ENCODE data around the gene PPTC7.
"Not testable (repeated sequence)": the region's sequence is repeated elsewhere in the genome, so short reads cannot be mapped to it uniquely, and the experiment has no call there.

Gene PPTC7

GRCh38 chr12:110540048-110540447 is 43.1 kb downstream of the PPTC7 start:
- no peak overlapping the region for H3K27ac Mint-ChIP-seq

GRCh38 chr12:110538869-110539622 is 44.1 kb downstream of the PPTC7 start:
- Mint-ChIP-seq H3K36me3 (ENCODE audit: low read depth) (peaks cover 46% of the 10 kb centered on the region), H3K27ac (no peak overlapping the region), H3K27me3 (ENCODE audit: low read depth) (no peaks in the 10 kb centered on the region), H3K9me3 (no peaks in the 10 kb centered on the region), H3K4me3 (no peak overlapping the region), H3K4me1 (ENCODE audit: low read depth) (peaks cover 31% of the 10 kb centered on the region)

More at GRCh38 chr12:110540048-110540447, 43.1 kb downstream of the PPTC7 start:
- Mint-ChIP-seq H3K9me3 (no peaks in the 10 kb centered on the region), H3K4me1 (ENCODE audit: low read depth) (peaks cover 25% of the 10 kb centered on the region), H3K27me3 (ENCODE audit: low read depth) (no peaks in the 10 kb centered on the region), H3K36me3 (ENCODE audit: low read depth) (peaks cover 40% of the 10 kb centered on the region), H3K4me3 (no peak overlapping the region)

- Mint-ChIP-seq H3K36me3 (ENCODE audit: low read depth) (peaks cover 43% of the 10 kb centered on the region), H3K27me3 (ENCODE audit: low read depth) (no peaks in the 10 kb centered on the region), H3K27ac (no peak overlapping the region), H3K4me1 (ENCODE audit: low read depth) (peaks cover 25% of the 10 kb centered on the region), H3K4me3 (no peak overlapping the region), H3K9me3 (no peaks in the 10 kb centered on the region)
Observed at GRCh38 chr12:110537605-110538409, 45.3 kb downstream of the PPTC7 start.

DNA sequence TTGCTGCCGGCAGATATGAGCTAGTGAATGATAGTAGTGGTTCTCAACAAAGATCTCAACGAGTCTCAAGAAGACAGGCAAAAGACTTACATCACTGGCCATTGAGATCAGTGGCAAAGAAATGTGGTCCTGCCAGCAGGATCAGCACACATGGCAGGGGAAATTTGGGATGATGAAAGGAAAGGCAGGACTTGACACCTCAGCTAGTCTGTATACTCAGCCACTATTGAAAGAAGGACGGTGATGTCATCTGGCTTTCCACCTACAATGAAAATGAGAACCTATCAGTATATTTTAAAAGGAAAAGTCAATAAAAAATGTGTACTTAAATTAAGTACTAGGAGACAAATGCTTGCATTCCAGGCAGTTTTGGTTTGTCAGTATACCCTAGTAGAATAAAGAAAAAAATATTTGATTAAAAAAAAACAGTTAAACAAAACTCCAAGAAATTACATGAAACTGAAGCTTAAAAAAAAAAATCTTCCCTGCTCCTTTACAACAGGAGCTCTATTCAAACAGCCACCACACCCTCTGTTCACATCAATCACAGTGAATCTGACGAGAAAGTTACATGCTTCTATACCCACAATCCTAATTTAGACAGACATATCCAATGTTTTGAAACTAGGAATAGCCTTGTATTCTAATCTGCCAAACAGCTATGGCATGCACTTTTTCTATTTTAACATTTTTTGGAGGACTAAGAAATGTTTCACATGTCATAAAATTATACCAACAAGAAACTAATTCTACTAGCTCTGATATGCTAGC is 46.1 kb downstream of the PPTC7 start:
- Mint-ChIP-seq H3K27me3 (ENCODE audit: low read depth) (no peaks in the 10 kb centered on the region), H3K27ac (no peak overlapping the region), H3K4me3 (no peak overlapping the region), H3K36me3 (ENCODE audit: low read depth) (peaks cover 41% of the 10 kb centered on the region), H3K4me1 (ENCODE audit: low read depth) (peaks cover 21% of the 10 kb centered on the region), H3K9me3 (no peaks in the 10 kb centered on the region)

DNA sequence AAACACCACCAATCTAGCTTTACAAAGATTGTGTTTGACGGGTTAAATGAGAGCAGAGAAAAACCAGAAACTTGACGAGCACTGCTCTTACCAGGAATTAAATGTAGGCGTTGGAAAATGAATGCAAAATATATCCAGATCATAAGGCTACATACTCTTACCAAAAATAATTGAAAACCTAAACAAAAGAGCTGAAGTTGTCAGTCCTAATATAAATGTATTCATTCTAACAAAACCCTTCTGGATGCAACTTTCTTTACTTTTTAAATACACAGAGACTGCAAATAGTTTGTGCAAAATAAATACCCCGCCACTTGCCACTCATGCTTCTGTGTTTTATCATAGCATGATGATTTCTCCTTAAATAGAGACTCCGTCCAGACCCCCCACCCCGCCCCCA is 48.3 kb downstream of the PPTC7 start:
- Mint-ChIP-seq H3K27ac (no peak overlapping the region), H3K4me3 (no peak overlapping the region), H3K36me3 (ENCODE audit: low read depth) (peaks cover 51% of the 10 kb centered on the region), H3K9me3 (no peaks in the 10 kb centered on the region), H3K27me3 (ENCODE audit: low read depth) (no peaks in the 10 kb centered on the region), H3K4me1 (ENCODE audit: low read depth) (peaks cover 26% of the 10 kb centered on the region)

DNA sequence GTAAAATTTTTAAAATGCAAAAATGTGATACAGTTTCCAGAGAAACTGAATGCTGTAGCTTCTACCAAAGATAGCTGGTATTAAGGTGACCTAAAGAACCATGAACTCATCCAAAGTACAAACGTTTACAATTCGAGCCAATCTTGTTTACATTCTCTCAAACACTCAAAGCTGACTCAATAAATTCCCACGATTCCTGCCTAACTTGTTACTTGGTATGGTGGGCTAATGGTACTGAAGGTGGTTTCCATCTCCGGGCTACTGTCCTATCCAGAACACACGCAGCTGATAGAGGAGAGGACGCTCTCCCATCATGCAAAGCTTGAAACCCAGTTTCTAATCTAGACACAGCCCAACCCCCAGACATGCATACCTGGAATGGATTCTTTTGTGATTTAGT is 49.5 kb downstream of the PPTC7 start:
- Mint-ChIP-seq H3K4me1 (ENCODE audit: low read depth) (peaks cover 17% of the 10 kb centered on the region), H3K36me3 (ENCODE audit: low read depth) (peaks cover 44% of the 10 kb centered on the region), H3K4me3 (no peak overlapping the region), H3K9me3 (no peaks in the 10 kb centered on the region), H3K27ac (no peak overlapping the region), H3K27me3 (ENCODE audit: low read depth) (no peaks in the 10 kb centered on the region)

GRCh38 chr12:110532644-110533043 is 50.5 kb downstream of the PPTC7 start:
- Mint-ChIP-seq H3K27me3 (ENCODE audit: low read depth) (no peaks in the 10 kb centered on the region), H3K9me3 (no peaks in the 10 kb centered on the region), H3K36me3 (ENCODE audit: low read depth) (peaks cover 42% of the 10 kb centered on the region), H3K4me3 (no peak overlapping the region), H3K4me1 (ENCODE audit: low read depth) (peaks cover 22% of the 10 kb centered on the region), H3K27ac (no peak overlapping the region)

- H3K9me3 Mint-ChIP-seq, result no peaks in the 10 kb centered on the region
- H3K36me3 Mint-ChIP-seq (ENCODE audit: low read depth), result peaks cover 37% of the 10 kb centered on the region
- no peaks in the 10 kb centered on the region for H3K27me3 Mint-ChIP-seq (ENCODE audit: low read depth)
- H3K4me3 Mint-ChIP-seq, result no peak overlapping the region
- peak overlapping the region; percentile 49 for H3K27ac Mint-ChIP-seq
- H3K4me1 Mint-ChIP-seq (ENCODE audit: low read depth), result peaks cover 22% of the 10 kb centered on the region
Observed at GRCh38 chr12:110531741-110532333, 51.3 kb downstream of the PPTC7 start.

DNA sequence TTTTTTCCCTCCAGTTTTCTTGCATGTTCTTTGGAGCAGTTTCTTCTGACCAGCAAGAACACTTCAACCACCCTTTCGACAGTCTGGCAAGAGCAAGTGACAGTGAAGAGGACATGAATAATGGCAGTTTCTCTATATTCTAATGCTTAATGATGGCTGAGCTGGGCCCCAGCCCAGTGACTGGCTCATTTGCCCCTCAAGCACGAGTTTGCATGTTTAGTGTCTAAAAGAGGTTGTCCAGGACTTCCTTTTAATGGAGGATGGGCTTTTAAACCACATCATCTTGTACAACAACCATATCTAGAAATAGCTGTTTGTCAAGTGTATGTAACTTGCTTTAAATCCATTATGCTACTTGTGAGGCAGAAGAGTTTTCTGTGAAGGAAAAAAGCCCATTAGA is 52.6 kb downstream of the PPTC7 start:
- Mint-ChIP-seq H3K27me3 (ENCODE audit: low read depth) (no peaks in the 10 kb centered on the region), H3K4me1 (ENCODE audit: low read depth) (peaks cover 22% of the 10 kb centered on the region), H3K4me3 (no peak overlapping the region)

DNA sequence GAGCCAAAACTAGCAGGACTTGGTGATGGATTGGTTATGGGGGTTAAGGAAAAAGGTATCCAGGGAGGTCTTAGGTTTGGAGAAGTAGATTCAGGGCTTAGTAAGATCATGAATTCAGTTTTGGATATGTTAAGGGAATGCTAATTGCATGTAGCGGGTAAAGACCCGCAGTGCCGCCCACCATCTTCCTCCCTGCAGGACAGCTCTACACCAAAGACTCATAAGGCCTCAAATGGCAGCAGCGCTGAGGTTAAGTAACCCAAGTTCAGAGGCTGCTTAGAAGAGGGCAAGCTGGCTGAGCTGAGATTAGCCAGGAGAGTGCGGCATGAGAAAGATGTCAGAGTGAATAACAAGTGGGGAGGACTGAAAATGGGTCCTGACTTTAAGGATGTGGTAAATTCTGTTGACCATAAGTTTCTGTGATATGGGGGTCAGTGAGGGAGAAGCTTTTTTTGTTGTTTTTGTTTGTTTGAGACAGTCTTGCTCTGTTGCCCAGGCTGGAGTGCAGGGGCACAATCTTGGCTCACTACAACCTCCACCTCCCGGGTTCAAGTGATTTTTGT is 54.8 kb downstream of the PPTC7 start:
- no peak overlapping the region for H3K27ac Mint-ChIP-seq
- no peaks in the 10 kb centered on the region for H3K9me3 Mint-ChIP-seq
- peaks cover 22% of the 10 kb centered on the region for H3K36me3 Mint-ChIP-seq (ENCODE audit: low read depth)
- H3K27me3 Mint-ChIP-seq (ENCODE audit: low read depth), result no peaks in the 10 kb centered on the region
- no peak overlapping the region for H3K4me3 Mint-ChIP-seq
- peaks cover 14% of the 10 kb centered on the region for H3K4me1 Mint-ChIP-seq (ENCODE audit: low read depth)

More for the DNA sequence above, 52.6 kb downstream of the PPTC7 start:
- Mint-ChIP-seq H3K27ac (no peak overlapping the region), H3K9me3 (no peaks in the 10 kb centered on the region), H3K36me3 (ENCODE audit: low read depth) (peaks cover 31% of the 10 kb centered on the region)

- not testable (repeated sequence) for H3K9me3 Mint-ChIP-seq; H3K27ac Mint-ChIP-seq; H3K4me3 Mint-ChIP-seq; H3K4me1 Mint-ChIP-seq (ENCODE audit: low read depth); H3K36me3 Mint-ChIP-seq (ENCODE audit: low read depth); H3K27me3 Mint-ChIP-seq (ENCODE audit: low read depth)
Observed at GRCh38 chr12:110520876-110521712, 62.0 kb downstream of the PPTC7 start.

DNA sequence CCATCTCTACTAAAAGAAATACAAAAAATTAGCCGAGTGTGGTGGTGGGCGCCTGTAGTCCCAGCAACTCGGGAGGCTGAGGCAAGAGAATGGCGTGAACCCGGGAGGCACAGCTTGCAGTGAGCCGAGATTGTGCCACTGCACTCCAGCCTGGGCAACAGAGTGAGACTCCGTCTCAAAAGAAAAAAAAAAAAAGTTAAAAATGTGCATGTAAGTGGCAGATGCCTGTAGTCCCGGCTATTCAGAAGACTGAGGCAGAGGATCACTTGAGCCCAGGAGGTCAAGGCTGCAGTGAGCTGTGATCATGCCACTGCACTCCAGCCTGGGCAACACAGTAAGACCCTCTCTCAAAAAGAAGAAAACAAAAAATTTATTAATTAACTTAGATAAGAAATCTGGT is 65.1 kb downstream of the PPTC7 start:
- H3K27ac Mint-ChIP-seq; H3K4me1 Mint-ChIP-seq (ENCODE audit: low read depth); H3K9me3 Mint-ChIP-seq; H3K4me3 Mint-ChIP-seq; H3K36me3 Mint-ChIP-seq (ENCODE audit: low read depth): not testable (repeated sequence)
- peaks cover 10% of the 10 kb centered on the region for H3K27me3 Mint-ChIP-seq (ENCODE audit: low read depth)

- no peak overlapping the region for H3K4me3 Mint-ChIP-seq
- H3K36me3 Mint-ChIP-seq (ENCODE audit: low read depth), result no peaks in the 10 kb centered on the region
- H3K9me3 Mint-ChIP-seq, result no peaks in the 10 kb centered on the region
- H3K4me1 Mint-ChIP-seq (ENCODE audit: low read depth), result peaks cover 2% of the 10 kb centered on the region
- H3K27ac Mint-ChIP-seq, result no peak overlapping the region
- peaks cover 10% of the 10 kb centered on the region for H3K27me3 Mint-ChIP-seq (ENCODE audit: low read depth)
Observed at GRCh38 chr12:110516995-110517394, 66.1 kb downstream of the PPTC7 start.
